Pons (tissue), 1 donor: Measurements from ENCODE around the gene PLVAP.

Source experiments
- DNase-seq: peaks from one replicate; pipeline ENCODE4 v3.0.0-alpha.2; 2016; ENCODE audit warnings: low spot score

Gene PLVAP

GRCh38 chr19:17376935-17377600 is at the start of gene PLVAP:
PLVAP (minus strand) TSS chr19:17377342; CDS start chr19:17377288, 54 bp downstream.
- no peak for DNase-seq

- DNase-seq, result no peak
Measured at GRCh38 chr19:17424743-17425365, 47.7 kb upstream of the PLVAP start.

GRCh38 chr19:17423429-17424208 is 46.5 kb upstream of the PLVAP start:
- no peak for DNase-seq

DNA sequence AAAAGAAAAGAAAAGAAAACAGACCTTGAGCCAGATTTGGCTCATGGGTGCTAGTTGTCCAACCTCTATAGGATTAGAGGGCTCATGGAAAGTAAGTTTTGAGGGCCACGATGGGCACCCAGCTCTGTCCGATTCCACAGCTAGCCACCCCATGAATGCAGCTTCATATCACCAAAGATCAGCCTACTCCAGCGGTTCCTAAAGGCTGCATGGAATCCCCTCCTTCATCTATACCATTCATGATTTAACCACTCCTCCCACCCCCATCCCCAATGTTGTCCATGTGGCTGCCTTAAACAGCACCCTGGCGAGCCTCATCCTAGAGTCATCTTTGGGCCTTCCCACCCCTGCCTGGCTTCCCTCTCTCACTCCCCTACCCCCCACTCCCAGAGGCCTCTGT is 44.8 kb upstream of the PLVAP start:
- DNase-seq, result no peak

- DNase-seq, result no peak
Measured at GRCh38 chr19:17420475-17420924, 43.4 kb upstream of the PLVAP start.

DNA sequence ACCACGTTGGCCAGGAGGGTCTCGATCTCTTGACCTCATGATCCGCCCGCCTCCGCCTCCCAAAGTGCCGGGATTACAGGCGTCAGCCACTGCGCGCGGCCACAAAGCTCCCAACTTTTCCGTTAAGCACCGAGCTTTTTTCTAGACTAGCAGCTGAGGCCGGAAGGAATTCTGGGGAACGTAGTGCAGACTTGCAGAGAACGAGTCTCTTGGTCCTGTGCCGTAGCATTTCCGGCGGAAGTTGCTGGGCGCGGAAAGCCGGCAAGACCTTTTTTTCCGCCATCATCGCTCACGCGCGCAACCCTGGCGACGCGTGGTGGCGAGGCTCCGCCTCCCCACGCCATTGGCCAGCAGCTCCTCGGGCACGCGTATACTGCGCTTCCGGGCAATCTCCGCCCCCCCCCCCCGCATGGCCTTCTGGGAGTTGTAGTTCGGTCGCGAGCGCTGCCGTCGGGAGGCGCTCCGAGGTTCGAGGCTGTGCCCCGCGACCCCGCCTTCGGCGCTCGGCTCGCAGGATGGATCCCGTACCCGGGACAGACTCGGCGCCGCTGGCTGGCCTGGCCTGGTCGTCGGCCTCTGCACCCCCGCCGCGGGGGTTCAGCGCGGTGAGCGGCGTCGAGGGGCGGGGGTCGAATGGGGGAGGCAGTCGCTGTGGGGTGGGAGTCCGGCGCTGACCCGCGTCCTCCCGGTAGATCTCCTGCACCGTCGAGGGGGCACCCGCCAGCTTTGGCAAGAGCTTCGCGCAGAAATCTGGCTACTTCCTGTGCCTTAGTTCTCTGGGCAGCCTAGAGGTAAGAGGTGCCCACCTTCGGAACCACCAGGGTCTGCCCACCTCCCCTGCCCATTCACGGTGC is 42.7 kb upstream of the PLVAP start, which contains the start of gene MVB12A:
Gene MVB12A (plus strand): TSS at position 427 of the 854 bp plus-strand sequence. CDS start 89 bp downstream, at position 516.
- peak; percentile 98 for DNase-seq

- DNase-seq, result no peak
Measured at GRCh38 chr19:17419154-17419620, 42.0 kb upstream of the PLVAP start.

- DNase-seq, result no peak
Measured at GRCh38 chr19:17418710-17419109, 41.6 kb upstream of the PLVAP start.

DNA sequence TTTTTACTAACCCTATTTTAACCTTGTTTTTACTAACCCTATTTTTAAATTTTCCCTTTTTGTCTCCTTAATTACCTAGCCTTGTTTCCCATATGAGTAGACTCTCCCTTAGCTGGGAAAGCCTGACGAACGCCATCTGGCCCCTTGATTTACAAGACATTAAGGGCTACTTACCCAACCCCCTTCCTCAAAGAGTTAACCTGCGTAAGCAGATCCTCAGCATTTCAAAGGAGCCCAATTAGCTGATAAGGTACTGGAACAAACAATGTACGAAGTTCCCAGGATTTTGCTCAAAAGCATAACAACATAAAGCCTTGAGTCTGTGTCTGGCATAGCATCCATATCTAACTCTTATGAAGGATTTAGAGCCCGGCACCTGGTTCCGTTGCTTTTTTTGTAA is 38.0 kb upstream of the PLVAP start:
- no peak for DNase-seq

- no peak for DNase-seq
Measured at GRCh38 chr19:17414097-17414496, 37.0 kb upstream of the PLVAP start.

- DNase-seq, result no peak
Measured at GRCh38 chr19:17411801-17412200, 34.7 kb upstream of the PLVAP start.

DNA sequence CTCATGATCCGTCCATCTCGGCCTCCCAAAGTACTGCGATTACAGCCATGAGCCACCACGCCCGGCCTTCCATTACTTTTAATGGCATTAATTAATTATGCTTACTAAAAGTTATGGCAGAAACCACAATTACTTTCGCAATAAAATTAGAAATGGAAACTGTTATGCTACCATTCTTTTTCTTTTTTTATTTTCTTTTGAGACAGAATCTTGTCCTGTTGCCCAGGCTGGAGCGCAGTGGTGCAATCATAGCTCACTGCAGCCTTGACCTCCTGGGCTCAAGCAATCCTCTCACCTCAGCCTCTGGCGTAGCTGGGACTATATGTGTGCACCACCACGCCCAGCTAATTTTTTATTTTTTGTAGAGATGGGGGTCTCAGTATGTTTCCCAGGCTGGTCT is 32.8 kb upstream of the PLVAP start:
- no peak for DNase-seq

- DNase-seq, result no peak
Measured at GRCh38 chr19:17406887-17407196, 29.7 kb upstream of the PLVAP start.

DNA sequence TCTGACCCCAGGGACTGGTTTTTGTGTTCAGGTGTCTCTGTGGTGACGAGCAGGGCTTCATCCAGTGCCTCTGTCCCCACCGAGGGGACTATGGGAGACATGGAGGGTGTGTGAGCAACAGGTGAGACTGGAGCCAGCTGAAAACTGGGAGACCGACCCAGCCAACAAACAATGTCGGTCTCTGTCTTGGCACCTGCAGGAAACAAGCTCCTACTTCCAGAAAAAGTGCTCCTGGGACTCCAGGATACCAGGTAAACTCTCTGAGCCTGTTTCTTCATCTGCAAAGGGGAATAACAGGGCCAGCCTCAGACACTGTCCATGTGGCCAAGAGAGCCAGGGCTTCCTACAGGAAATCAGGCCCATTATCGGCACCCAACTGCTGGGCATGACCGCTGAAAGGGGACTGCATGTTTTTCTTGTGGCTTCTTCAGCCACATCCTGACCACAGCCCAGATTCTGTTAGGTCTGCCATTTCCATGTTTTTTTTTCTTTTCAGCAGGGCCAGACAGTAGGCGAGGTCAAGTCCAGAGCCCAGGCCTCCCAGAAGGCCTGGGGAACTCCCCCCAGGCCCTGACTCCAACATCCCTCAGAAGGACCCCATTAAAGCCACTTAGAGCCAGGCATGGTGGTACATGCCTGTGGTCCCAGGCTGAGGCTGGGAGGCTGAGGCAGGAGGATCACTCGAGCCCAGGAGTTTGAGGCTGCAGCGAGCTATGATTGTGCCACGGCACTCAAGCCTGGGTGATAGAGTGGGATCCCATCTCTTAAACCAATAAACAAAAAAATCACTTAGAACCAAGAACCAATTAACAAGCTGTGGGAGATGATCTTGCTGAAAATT is 29.1 kb upstream of the PLVAP start:
- DNase-seq, result peak; percentile 44

DNA sequence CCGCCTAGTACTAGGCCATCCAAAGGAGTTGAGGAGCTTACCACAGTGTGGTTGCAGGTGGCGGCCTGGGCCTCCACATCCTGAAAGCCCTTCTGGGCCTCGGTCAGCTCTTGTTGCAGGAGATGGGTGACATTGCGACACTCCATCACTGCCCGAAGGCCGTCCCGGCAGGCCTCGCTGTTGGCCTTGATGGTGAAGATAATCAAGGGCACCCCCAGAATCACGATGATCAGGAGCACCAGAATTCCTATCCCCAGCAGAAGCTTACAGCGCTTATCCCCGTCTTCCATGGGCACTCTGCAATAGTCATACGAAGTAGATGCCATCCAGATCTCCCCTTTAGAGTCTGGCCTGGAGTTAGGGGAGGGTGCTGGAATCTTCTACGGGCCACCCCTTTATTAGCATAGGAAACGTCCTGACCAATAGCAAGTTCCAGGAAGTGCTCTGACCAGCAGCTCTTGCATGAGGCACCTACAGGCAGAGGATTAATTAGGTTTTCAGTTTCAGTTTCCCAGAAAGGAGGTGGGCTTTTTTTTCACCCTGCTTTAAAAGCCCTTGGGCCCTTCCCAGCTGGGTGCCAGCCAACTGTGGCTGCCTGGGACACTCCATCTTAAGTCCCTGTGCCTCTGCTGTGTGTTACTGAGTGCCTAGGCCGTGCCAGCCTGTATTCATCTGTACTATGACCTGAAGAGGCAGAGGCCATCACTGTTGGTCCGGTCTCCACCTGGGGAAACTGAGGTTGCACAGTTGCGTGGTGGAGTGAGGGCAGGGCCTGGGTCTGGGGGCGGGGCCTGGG is 28.3 kb upstream of the PLVAP start, which contains the start of gene BST2:
Gene BST2 (minus strand): TSS at position 381 of the 796 bp plus-strand sequence. CDS start 55 bp downstream, at position 326.
- peak; percentile 80 for DNase-seq

GRCh38 chr19:17404621-17405249 is 27.6 kb upstream of the PLVAP start:
- no peak for DNase-seq

DNA sequence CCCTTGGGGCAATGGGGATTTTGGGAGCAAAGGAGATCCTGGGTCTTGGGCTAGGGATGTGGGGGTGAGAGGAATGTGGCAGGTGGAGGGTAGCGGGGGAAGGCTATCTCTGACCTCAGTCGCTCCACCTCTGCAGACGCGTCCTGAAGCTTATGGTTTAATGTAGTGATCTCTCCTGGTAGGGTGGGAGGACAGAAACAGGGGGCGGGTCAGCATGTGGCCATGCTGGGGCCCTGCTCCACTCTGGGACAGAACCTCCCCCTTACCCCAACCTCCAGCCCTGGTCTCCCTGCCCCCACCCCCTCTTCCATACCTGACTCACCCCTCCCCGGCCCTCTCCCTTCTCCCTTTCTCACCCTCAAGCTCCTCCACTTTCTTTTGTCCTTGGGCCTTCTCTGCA is 26.9 kb upstream of the PLVAP start:
- no peak for DNase-seq

GRCh38 chr19:17402982-17403855 is 26.1 kb upstream of the PLVAP start:
- no peak for DNase-seq

DNA sequence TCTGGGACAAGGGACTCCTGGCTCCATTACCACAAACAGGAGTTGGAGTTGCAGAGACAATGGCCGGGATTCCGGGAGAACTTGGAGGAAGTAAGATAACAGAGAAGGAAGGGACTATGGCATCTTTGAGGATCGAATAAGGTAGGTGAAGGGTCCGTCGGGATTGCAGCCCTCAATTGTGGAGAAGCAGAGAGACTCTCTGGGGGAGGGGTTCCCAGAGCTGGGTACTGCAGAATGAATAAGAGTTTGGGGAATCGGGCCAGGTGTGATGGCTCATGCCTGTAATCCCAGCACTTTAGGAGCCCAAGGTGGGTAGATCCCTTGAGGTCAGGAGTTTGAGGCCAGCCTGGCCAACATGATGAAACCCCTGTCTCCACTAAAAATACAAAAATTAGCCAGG is 24.5 kb upstream of the PLVAP start:
- no peak for DNase-seq
